C4-2B (cell line): ENCODE results near the gene FAM168A.

Experiments used
- H3K27ac ChIP-seq: fragments of 450-650 bp; 2 replicates; pipeline ENCODE4 v1.5.1; 2017
- ZFX ChIP-seq: fragments of 450-650 bp; IDR thresholded peaks from 2 replicates; pipeline ENCODE4 v1.6.1; 2017
- TF ChIP-seq, protein P1 (sequence below): fragments of 450-650 bp; conservative IDR thresholded peaks from 2 replicates; pipeline ENCODE4 v1.5.1; 2017; ENCODE audit warnings: mild to moderate bottlenecking

Gene FAM168A

DNA sequence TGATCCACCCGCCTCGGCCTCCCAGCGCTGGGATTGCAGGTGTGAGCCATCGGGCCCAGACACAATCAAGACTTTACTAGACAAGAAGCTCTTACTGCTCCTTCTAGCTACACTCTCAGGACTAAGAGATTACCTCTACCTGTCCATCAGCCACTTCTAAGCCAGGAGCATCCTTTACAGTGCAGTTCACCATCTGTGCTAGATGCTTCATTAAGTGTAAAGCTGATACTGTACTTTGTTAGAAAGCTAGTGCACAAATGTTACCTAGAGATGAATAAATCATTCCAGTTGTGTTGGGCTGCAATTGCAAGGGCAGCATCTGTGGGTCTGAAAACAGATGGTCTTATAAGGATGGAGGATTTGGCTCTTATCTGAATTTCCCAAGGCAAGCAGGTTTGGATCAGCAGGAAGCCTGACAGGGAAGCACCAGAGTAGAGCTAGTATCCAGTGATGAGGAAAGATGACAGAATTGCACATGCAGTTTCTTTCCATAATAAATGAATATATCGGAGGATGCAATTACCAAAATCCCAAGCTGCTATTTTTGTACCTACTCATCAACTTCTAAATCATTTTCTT is 58.3 kb downstream of the FAM168A start:
- H3K27ac ChIP-seq = no peak overlapping the region

GRCh38 chr11:73538381-73538872 is 59.5 kb downstream of the FAM168A start:
- H3K27ac ChIP-seq = no peak overlapping the region
- TF ChIP-seq, protein P1, sequence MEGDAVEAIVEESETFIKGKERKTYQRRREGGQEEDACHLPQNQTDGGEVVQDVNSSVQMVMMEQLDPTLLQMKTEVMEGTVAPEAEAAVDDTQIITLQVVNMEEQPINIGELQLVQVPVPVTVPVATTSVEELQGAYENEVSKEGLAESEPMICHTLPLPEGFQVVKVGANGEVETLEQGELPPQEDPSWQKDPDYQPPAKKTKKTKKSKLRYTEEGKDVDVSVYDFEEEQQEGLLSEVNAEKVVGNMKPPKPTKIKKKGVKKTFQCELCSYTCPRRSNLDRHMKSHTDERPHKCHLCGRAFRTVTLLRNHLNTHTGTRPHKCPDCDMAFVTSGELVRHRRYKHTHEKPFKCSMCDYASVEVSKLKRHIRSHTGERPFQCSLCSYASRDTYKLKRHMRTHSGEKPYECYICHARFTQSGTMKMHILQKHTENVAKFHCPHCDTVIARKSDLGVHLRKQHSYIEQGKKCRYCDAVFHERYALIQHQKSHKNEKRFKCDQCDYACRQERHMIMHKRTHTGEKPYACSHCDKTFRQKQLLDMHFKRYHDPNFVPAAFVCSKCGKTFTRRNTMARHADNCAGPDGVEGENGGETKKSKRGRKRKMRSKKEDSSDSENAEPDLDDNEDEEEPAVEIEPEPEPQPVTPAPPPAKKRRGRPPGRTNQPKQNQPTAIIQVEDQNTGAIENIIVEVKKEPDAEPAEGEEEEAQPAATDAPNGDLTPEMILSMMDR = no peak
- no peak for TF ChIP-seq ZFX

More for the DNA sequence above, 58.3 kb downstream of the FAM168A start:
- TF ChIP-seq, protein P1 = no peak
- no peak for TF ChIP-seq ZFX

DNA sequence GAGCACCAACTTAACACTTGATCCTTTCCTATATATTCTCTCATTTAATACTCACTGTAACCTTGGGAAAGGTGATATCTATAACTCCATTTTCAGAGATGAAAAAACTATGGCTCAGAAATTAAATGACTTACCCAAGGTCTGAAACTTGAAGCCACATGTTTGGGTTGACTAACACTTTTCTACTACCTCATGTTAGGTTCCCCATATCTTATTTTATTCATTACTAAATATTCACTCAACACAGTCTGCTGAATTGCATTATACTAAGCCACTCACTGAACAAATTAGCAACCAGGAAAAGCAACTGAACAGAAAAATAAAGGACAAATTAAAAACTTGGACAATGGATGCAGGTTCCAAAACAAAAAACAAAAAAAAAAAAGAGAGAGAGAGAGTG is 59.9 kb downstream of the FAM168A start:
- TF ChIP-seq, protein P1 = no peak
- TF ChIP-seq ZFX = no peak
- H3K27ac ChIP-seq = no peak overlapping the region

DNA sequence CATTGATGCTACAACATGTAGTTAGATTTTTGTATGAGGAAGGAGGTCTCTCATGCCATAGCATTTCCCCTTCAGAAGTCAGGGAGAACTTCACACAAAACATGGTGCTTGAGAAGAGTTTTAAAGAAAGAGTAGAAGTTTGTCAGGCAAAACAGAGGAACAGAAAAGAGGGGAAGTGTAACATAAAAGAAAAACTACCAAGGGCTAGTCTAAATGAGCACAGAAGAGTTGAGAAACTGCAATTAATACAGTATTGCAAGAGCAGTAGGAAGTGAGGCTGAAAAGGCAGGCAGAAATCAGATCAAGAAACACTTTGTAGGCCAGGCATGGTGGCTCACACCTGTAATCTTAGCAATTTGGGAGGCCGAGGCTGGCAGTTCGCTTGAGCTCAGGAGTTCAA is 61.0 kb downstream of the FAM168A start:
- TF ChIP-seq, protein P1 = no peak
- no peak for TF ChIP-seq ZFX

GRCh38 chr11:73532310-73532709 is 65.6 kb downstream of the FAM168A start:
- no peak for TF ChIP-seq ZFX
- TF ChIP-seq, protein P1 = no peak
- no peak overlapping the region for H3K27ac ChIP-seq

More for the DNA sequence above, 61.0 kb downstream of the FAM168A start:
- H3K27ac ChIP-seq = no peak overlapping the region

- no peak overlapping the region for H3K27ac ChIP-seq
- TF ChIP-seq ZFX = no peak
- TF ChIP-seq, protein P1 = no peak
Measured at GRCh38 chr11:73531386-73531785, 66.5 kb downstream of the FAM168A start.

DNA sequence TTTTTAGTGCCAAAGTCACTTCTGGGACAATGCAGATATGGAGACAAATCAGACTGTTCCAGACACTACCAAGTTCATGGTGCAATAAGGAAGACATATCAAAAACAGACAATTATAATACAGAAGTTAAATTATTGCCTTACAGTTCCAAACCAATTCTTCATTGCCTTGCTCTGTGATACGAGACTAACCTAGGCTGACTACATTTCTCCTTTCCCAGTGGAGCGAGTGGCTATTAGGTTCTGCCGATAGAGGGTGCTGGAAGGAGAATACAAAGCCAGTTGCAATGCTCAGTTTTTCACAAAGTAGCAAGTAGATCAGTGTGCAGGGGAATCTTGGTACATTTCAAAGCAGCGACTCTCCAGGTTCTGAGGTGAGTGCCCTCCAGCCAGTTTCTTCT is 67.8 kb downstream of the FAM168A start:
- H3K27ac ChIP-seq = no peak overlapping the region
- TF ChIP-seq, protein P1 = no peak; the same call in 1 of the 2 replicates
- TF ChIP-seq ZFX = no peak
